HuH-7.5 (cell line): ENCODE results near the gene ZNF778.
"Not testable (repeated sequence)": the region's sequence is repeated elsewhere in the genome, so short reads cannot be mapped to it uniquely, and the experiment has no call there.

Experiments used
- DNase-seq: peaks from one replicate; pipeline ENCODE4 v3.0.0; 2011; ENCODE audit warnings: low spot score

Gene ZNF778

GRCh38 chr16:89257757-89258465, 40.4 kb downstream of the ZNF778 start:
- peak; percentile 87 for DNase-seq

DNA sequence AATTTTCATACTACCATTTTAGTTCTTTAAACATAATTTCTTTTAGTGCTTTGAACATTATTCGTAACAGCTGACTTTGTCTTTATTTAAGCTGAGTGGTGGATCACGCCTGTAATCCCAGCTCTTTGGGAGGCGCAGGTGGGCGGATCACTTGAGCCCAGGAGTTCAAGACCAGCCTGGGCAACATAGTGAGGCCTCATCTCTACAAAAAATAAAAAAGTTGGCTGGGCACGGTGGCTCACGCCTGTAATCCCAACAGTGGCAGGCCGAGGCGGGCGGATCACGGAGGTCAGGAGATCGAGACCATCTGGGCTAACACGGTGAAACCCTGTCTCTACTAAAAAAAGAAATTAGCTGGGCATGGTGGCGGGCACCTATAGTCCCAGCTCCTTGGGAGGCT, 42.4 kb downstream of the ZNF778 start:
- DNase-seq, result not testable (repeated sequence)

GRCh38 chr16:89261691-89262563, 44.4 kb downstream of the ZNF778 start:
- no peak for DNase-seq

DNA sequence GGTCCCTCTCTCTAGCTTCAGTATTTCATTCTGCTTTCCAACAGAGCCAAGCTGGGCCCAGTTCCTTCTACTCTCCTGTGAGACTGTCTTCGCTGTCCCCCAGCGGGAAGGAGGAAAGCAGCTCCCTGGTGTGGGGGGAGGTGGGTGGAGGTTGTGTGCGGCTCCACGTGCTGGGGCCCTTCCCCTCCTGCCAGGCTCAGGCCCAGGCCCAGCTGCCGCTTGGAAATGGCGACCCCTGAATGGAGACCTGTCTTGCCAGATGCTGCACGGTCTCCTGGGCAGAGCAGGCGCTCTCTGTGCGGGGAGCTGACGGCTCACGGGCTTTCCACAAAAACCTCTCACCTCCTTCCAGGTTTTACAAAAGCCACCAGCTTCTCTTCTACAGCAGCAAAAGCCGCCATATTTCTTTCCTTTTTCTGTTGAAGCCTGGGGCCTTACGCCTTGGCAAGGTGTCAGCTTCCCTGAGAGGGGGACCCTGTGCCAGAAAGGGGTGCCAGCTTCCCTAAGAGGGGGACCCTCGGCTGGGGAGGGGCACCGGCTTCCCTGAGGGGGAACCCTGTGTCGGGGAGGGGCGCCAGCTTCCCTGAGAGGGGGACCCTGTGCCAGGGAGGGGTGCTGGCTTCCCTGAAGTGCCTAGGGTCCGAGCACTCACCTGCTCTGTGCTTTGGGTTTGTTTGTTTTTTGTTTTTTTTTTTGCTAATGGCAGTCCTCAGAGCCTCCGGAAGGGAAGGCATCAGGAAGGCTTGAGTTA, 47.5 kb downstream of the ZNF778 start:
- DNase-seq, result no peak

GRCh38 chr16:89265647-89266046, 48.1 kb downstream of the ZNF778 start:
- no peak for DNase-seq

DNA sequence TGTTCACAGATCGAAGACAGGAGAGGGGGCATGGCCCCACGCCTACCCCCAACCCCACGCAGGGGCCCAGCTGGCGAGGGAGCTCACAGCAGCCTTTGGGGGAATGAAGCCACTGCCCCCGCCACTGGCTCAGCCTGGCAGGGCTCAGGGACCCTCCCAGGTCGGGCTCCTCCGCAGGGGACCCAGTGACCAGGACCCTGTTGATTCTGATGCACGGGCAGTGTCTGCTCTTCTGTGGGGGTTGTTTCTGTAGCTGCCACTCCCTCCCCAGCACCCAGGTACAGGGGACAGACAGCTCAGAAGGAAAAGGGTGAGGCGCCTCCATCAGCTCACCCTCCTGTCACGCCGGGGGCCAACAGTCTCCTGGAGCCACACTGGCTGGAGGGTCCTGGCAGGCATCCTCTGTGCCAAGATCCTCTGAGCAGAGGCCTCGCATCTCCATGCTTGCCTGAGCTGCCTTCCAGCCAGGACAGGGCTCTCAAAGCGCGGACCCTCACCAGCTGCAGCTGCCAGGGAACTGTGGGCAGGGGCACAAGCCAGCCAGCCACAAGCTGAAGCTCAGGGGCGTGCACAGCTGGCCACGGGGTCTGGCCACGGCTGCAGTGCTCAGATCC, 49.1 kb downstream of the ZNF778 start:
- no peak for DNase-seq

DNA sequence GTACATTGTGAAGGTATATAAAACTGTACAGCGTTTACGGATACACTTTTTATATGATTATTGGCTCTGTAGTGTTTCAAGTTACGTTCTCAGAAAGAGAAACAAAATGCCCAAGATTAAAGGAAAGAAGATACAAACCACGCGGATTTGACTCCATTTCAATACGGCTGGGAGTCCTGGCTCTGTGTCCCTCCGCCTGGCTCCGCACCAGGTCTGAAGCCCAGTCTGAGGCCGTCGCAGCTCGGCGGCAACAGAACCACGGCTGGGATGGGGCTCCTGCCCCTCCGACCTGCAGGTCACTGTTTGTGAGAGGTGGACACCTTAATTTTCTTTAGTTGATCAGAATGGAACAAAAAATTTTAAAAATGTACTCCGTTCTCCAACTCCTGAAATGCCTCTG, 50.2 kb downstream of the ZNF778 start:
- not testable (repeated sequence) for DNase-seq

DNA sequence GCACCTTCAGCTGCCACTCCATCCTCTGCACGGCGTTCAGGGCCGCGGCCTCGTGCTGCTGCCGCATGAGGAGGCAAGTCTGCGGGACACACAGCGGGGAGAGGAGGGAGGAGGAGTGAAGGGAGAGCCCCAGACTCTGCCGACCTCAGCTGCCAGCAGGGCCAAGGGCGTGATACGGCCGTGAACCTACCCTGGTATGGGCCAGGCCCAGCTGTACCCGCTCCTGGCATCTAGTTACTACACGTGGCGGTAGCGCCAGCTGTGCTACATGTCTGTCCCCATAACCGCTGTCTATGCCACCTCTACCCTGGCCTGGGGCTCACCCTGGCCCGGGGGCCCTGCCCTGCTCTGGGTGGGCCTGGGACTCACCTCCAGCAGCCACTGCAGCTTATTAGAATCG, 51.1 kb downstream of the ZNF778 start:
- no peak for DNase-seq

DNA sequence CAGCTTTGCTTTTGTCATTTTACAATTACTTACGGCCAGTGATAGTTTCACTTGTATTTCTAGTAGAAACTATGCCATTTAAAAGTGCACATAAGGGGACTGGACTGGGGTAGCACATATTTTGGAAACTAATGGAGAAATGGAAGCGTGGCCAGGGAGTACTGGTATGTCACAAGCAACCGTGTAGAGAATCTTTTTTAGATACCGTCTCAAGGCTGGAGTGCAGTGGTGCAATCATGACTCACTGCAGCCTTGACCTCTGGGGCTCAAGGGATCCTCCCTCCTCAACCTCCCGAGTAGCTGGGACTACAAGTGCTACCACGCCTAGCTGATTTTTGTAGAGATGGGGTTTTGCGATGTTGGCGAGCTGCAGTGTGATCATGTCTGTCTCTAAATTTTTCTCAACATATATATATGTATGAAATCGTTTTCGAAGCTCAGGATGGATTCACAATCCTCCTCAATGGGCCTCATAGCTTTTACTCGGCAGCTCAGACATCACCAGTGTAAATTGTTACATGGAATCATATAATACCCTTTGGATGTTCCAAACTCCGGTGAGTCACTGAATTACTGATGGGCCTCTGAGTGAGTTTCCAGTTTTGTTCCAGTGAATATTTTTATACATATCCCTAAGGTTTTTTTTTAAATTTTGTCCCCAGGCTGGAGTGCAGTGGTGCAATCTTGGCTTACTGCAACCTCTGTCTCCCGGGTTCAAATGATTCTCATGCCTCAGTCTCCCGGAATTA, 51.7 kb downstream of the ZNF778 start:
- no peak for DNase-seq

- no peak for DNase-seq
These were observed 52.5 kb downstream of the ZNF778 start for GRCh38 chr16:89269805-89270665.

- DNase-seq, result no peak
These were observed 53.3 kb downstream of the ZNF778 start for GRCh38 chr16:89270666-89271345.

GRCh38 chr16:89272631-89273030, 55.1 kb downstream of the ZNF778 start:
- DNase-seq, result no peak

DNA sequence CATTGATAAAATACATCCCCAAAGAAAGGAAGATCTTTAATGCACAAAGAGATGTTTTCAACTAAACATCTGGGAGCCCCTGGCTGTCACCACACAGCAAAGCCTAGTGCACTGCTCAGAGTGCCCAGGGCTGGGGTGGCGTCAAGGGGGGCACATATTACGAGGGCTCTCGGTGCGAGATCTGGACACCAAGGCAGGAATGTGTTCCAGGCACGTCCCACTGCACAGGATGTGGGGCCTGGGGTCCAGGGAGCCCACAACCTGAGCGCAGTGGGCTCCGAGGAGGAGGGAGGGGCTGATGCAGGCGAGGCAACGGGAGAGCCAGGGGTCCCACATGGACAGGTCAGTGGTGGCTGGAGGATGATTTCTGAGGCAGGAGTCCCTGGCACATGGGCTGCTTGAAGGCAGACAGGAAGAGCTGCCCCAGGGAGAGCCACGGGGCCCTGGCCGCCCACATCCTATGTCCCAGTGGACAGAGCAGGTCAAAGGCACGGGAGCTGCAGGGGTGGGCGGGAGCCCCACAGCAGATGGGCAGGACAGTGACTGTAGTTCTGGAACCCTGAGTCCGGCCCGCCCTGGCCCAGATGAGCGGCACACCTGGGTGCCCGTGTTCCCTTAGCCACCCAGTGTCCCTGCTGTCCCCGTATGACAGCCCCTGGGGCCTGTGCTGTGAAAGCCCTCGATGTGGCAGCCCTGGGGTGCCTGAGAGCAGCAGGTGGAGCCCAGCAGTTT, 56.4 kb downstream of the ZNF778 start:
- DNase-seq, result no peak

DNA sequence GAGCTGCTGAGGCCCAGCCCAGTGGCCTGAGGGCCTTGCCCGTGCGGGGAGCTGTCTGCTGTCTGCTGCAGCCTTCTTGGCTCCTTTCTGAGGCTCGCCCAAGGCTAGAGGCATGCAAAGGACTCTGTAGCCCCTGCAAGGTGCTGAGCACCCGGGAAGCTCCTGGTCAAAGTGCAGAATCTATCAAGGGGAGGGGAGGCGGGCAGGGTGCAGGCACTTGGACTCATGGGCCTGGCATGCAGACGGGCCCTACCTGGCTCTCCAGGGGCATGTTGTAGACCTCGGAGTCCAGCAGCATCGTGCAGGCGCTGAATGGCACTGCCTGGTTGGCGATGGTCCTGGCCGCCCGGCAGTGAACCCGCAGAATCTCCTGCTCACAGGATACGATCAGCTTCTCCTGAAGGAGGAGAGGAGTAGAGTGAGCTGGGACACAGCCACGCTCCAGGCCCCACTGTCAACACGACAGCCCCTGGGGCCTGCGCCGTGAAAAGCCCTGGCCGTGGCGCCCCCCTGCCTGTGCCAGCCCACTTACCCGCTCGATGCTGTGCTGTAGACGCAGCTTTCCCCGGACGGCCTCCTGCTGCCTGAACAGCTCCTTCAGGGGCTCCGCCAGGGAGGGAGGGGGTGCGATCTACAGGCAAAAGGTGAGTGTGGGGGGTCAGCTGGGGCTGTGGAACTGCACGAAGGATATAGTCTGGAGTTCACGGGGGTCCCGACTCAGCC, 57.2 kb downstream of the ZNF778 start:
- DNase-seq, result no peak

GRCh38 chr16:89275284-89275584, 57.7 kb downstream of the ZNF778 start:
- no peak for DNase-seq

- no peak for DNase-seq
These were observed 58.6 kb downstream of the ZNF778 start for GRCh38 chr16:89275837-89276720.

GRCh38 chr16:89277049-89277448, 59.5 kb downstream of the ZNF778 start:
- DNase-seq, result no peak
